ENCODE results near the gene ERLEC1. TPM values are rescaled to one million over a fixed set of nuclear protein-coding genes. Genes with fewer than 3 reads are reported as not detected.
"Not testable (repeated sequence)": the region's sequence is repeated elsewhere in the genome, so short reads cannot be mapped to it uniquely, and the experiment has no call there.

The ERLEC1 gene
- polyA plus RNA-seq, 4 donors, result 13.0 to 78.8 (median 31.2) TPM

GRCh38 chr2:53827398-53828175 is 40.7 kb downstream of the ERLEC1 start:
- H3K36me3 ChIP-seq (ENCODE audit: control insufficient read depth in 3 of 3, insufficient read depth in 2 of 3, low read depth in 1 of 3, low read length in 3 of 3), result peaks cover 0 to 9% (median 0%) of the 10 kb centered on the region in 3 donors
- peaks cover 0 to 14% (median 0%) of the 10 kb centered on the region in 3 donors for H3K4me1 ChIP-seq (ENCODE audit: control insufficient read depth in 3 of 3, insufficient read depth in 2 of 3, low read depth in 1 of 3, low read length in 2 of 3)
- H3K27ac ChIP-seq (ENCODE audit: low read depth in 1 of 3, low read length in 2 of 3), result no peak overlapping the region
- peaks cover 0 to 8% of the 10 kb centered on the region in 2 donors for H3K9me3 ChIP-seq (ENCODE audit: control insufficient read depth in 2 of 2, insufficient read depth in 1 of 2, low read depth in 1 of 2, low read length in 1 of 2)
- no peak overlapping the region for H3K4me3 ChIP-seq (ENCODE audit: low read depth in 1 of 3, low read length in 3 of 3)
- FAIRE-seq, result no peak
- 91 to 100% (median 94%) methylated on average over 3 of the region's 3 CpGs for WGBS, 3 donors
- no peaks in the 10 kb centered on the region for H3K27me3 ChIP-seq (ENCODE audit: control insufficient read depth in 3 of 3, insufficient read depth in 3 of 3, low read length in 3 of 3)
- no peak for DNase-seq

DNA sequence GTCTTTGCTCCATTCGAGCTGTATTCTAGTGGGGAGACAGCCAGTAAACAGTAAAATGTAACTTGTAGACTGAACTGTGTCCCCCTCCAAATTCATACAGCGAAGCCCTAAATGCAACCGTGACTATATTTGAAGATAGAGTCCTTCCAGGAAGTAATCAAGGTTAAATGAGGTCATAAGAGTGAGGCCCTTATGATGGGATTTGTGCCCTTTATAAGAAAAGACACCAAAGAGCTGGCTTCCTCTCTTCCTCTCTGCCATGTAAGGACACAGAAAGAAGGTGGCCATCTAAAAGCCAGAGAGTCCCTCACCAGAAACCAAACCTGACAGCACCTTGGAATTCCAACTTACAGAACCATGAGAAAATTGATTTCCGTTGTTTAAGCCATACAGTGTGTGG is 41.5 kb downstream of the ERLEC1 start:
- Histone ChIP-seq H3K27me3 (ENCODE audit: control insufficient read depth in 3 of 3, insufficient read depth in 3 of 3, low read length in 3 of 3) (no peaks in the 10 kb centered on the region), H3K27ac (ENCODE audit: low read depth in 1 of 3, low read length in 2 of 3) (no peak overlapping the region), H3K9me3 (ENCODE audit: control insufficient read depth in 2 of 2, insufficient read depth in 1 of 2, low read depth in 1 of 2, low read length in 1 of 2) (peaks cover 0 to 8% of the 10 kb centered on the region in 2 donors), H3K4me3 (ENCODE audit: low read depth in 1 of 3, low read length in 3 of 3) (no peak overlapping the region), H3K36me3 (ENCODE audit: control insufficient read depth in 3 of 3, insufficient read depth in 2 of 3, low read depth in 1 of 3, low read length in 3 of 3) (peaks cover 0 to 7% (median 0%) of the 10 kb centered on the region in 3 donors), H3K4me1 (ENCODE audit: control insufficient read depth in 3 of 3, insufficient read depth in 2 of 3, low read depth in 1 of 3, low read length in 2 of 3) (peaks cover 0 to 14% (median 0%) of the 10 kb centered on the region in 3 donors)
- no peak for DNase-seq
- 95 to 96% (median 95%) methylated on average over 4 of the region's 4 CpGs for WGBS, 3 donors
- no peak for FAIRE-seq

- WGBS, 3 donors, result 86 to 90% (median 90%) methylated on average over 11 of the region's 11 CpGs
- DNase-seq (no peak), FAIRE-seq (no peak)
- H3K9me3 ChIP-seq (ENCODE audit: control insufficient read depth in 2 of 2, insufficient read depth in 1 of 2, low read depth in 1 of 2, low read length in 1 of 2), result peaks cover 0 to 8% of the 10 kb centered on the region in 2 donors
- no peak overlapping the region for H3K4me3 ChIP-seq (ENCODE audit: low read depth in 1 of 3, low read length in 3 of 3)
- no peaks in the 10 kb centered on the region for H3K27me3 ChIP-seq (ENCODE audit: control insufficient read depth in 3 of 3, insufficient read depth in 3 of 3, low read length in 3 of 3)
- peaks cover 0 to 7% (median 0%) of the 10 kb centered on the region in 3 donors for H3K36me3 ChIP-seq (ENCODE audit: control insufficient read depth in 3 of 3, insufficient read depth in 2 of 3, low read depth in 1 of 3, low read length in 3 of 3)
- no peak overlapping the region for H3K27ac ChIP-seq (ENCODE audit: low read depth in 1 of 3, low read length in 2 of 3)
- H3K4me1 ChIP-seq (ENCODE audit: control insufficient read depth in 3 of 3, insufficient read depth in 2 of 3, low read depth in 1 of 3, low read length in 2 of 3), result peaks cover 0 to 14% (median 0%) of the 10 kb centered on the region in 3 donors
Measured at GRCh38 chr2:53829273-53829979, 42.6 kb downstream of the ERLEC1 start.

- not testable (repeated sequence) for H3K36me3 ChIP-seq (ENCODE audit: control insufficient read depth in 3 of 3, insufficient read depth in 2 of 3, low read depth in 1 of 3, low read length in 3 of 3); H3K9me3 ChIP-seq (ENCODE audit: control insufficient read depth in 2 of 2, insufficient read depth in 1 of 2, low read depth in 1 of 2, low read length in 1 of 2); H3K4me3 ChIP-seq (ENCODE audit: low read depth in 1 of 3, low read length in 3 of 3); H3K27ac ChIP-seq (ENCODE audit: low read depth in 1 of 3, low read length in 2 of 3); FAIRE-seq; H3K27me3 ChIP-seq (ENCODE audit: control insufficient read depth in 3 of 3, insufficient read depth in 3 of 3, low read length in 3 of 3); DNase-seq
- peaks cover 0 to 14% (median 0%) of the 10 kb centered on the region in 3 donors for H3K4me1 ChIP-seq (ENCODE audit: control insufficient read depth in 3 of 3, insufficient read depth in 2 of 3, low read depth in 1 of 3, low read length in 2 of 3)
- 77 to 91% (median 82%) methylated on average over 4 of the region's 4 CpGs for WGBS, 3 donors
Measured at GRCh38 chr2:53829980-53830290, 43.1 kb downstream of the ERLEC1 start.

- no peaks in the 10 kb centered on the region for H3K4me1 ChIP-seq (ENCODE audit: control insufficient read depth in 3 of 3, insufficient read depth in 2 of 3, low read depth in 1 of 3, low read length in 2 of 3)
- no peak overlapping the region for H3K27ac ChIP-seq (ENCODE audit: low read depth in 1 of 3, low read length in 2 of 3)
- DNase-seq (no peak), FAIRE-seq (no peak)
- no peaks in the 10 kb centered on the region for H3K9me3 ChIP-seq (ENCODE audit: control insufficient read depth in 2 of 2, insufficient read depth in 1 of 2, low read depth in 1 of 2, low read length in 1 of 2)
- H3K36me3 ChIP-seq (ENCODE audit: control insufficient read depth in 3 of 3, insufficient read depth in 2 of 3, low read depth in 1 of 3, low read length in 3 of 3), result no peaks in the 10 kb centered on the region
- no peaks in the 10 kb centered on the region for H3K27me3 ChIP-seq (ENCODE audit: control insufficient read depth in 3 of 3, insufficient read depth in 3 of 3, low read length in 3 of 3)
- H3K4me3 ChIP-seq (ENCODE audit: low read depth in 1 of 3, low read length in 3 of 3), result no peak overlapping the region
- WGBS, 3 donors, result 63 to 88% (median 67%) methylated on average over 1 of the region's 1 CpG
Measured at GRCh38 chr2:53840580-53840979, 53.7 kb downstream of the ERLEC1 start.

GRCh38 chr2:53841651-53842050 is 54.8 kb downstream of the ERLEC1 start:
- not testable (repeated sequence) for H3K27ac ChIP-seq (ENCODE audit: low read depth in 1 of 3, low read length in 2 of 3); H3K4me3 ChIP-seq (ENCODE audit: low read depth in 1 of 3, low read length in 3 of 3); H3K4me1 ChIP-seq (ENCODE audit: control insufficient read depth in 3 of 3, insufficient read depth in 2 of 3, low read depth in 1 of 3, low read length in 2 of 3); DNase-seq; FAIRE-seq; H3K9me3 ChIP-seq (ENCODE audit: control insufficient read depth in 2 of 2, insufficient read depth in 1 of 2, low read depth in 1 of 2, low read length in 1 of 2); H3K36me3 ChIP-seq (ENCODE audit: control insufficient read depth in 3 of 3, insufficient read depth in 2 of 3, low read depth in 1 of 3, low read length in 3 of 3); H3K27me3 ChIP-seq (ENCODE audit: control insufficient read depth in 3 of 3, insufficient read depth in 3 of 3, low read length in 3 of 3)
- 96 to 99% (median 98%) methylated on average over 7 of the region's 7 CpGs for WGBS, 3 donors

GRCh38 chr2:53842891-53843290 is 56.0 kb downstream of the ERLEC1 start:
- 65 to 84% (median 69%) methylated on average over 3 of the region's 3 CpGs for WGBS, 3 donors
- Histone ChIP-seq H3K36me3 (ENCODE audit: control insufficient read depth in 3 of 3, insufficient read depth in 2 of 3, low read depth in 1 of 3, low read length in 3 of 3) (no peaks in the 10 kb centered on the region), H3K27ac (ENCODE audit: low read depth in 1 of 3, low read length in 2 of 3) (no peak overlapping the region), H3K9me3 (ENCODE audit: control insufficient read depth in 2 of 2, insufficient read depth in 1 of 2, low read depth in 1 of 2, low read length in 1 of 2) (no peaks in the 10 kb centered on the region), H3K4me3 (ENCODE audit: low read depth in 1 of 3, low read length in 3 of 3) (no peak overlapping the region), H3K4me1 (ENCODE audit: control insufficient read depth in 3 of 3, insufficient read depth in 2 of 3, low read depth in 1 of 3, low read length in 2 of 3) (peaks cover 0 to under 1% (median 0%) of the 10 kb centered on the region in 3 donors), H3K27me3 (ENCODE audit: control insufficient read depth in 3 of 3, insufficient read depth in 3 of 3, low read length in 3 of 3) (no peaks in the 10 kb centered on the region)
- FAIRE-seq (no peak), DNase-seq (no peak)

DNA sequence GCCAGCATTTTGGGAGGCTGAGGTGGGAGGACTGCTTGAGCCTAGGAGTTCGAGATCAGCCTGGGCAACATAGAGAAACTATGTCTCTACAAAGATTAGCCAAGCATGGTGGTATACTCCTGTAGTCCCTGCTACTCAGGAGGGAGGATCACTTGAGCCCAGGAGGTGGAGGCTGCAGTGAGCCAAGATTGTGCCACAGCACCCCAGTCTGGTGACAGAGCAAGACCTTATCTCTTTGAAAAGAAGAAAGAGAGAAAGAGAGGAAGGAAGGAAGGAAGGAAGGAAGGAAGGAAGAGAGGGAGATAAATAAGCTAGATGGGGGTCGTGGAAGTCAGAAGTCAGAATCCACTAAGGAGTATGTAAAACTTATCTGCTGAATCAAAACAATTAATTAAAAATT is 56.8 kb downstream of the ERLEC1 start:
- no peak for FAIRE-seq
- peaks cover 0 to 2% (median 0%) of the 10 kb centered on the region in 3 donors for H3K4me1 ChIP-seq (ENCODE audit: control insufficient read depth in 3 of 3, insufficient read depth in 2 of 3, low read depth in 1 of 3, low read length in 2 of 3)
- 71 to 77% (median 71%) methylated on average over 2 of the region's 2 CpGs for WGBS, 3 donors

More for the DNA sequence above, 56.8 kb downstream of the ERLEC1 start:
- no peak overlapping the region for H3K4me3 ChIP-seq (ENCODE audit: low read depth in 1 of 3, low read length in 3 of 3)
- DNase-seq, result no peak
- no peaks in the 10 kb centered on the region for H3K36me3 ChIP-seq (ENCODE audit: control insufficient read depth in 3 of 3, insufficient read depth in 2 of 3, low read depth in 1 of 3, low read length in 3 of 3)
- no peak overlapping the region for H3K27ac ChIP-seq (ENCODE audit: low read depth in 1 of 3, low read length in 2 of 3)
- H3K9me3 ChIP-seq (ENCODE audit: control insufficient read depth in 2 of 2, insufficient read depth in 1 of 2, low read depth in 1 of 2, low read length in 1 of 2), result no peaks in the 10 kb centered on the region
- H3K27me3 ChIP-seq (ENCODE audit: control insufficient read depth in 3 of 3, insufficient read depth in 3 of 3, low read length in 3 of 3), result no peaks in the 10 kb centered on the region
